Measurements from ENCODE around the gene DEPDC1B. TPM values are rescaled to one million over a fixed set of nuclear protein-coding genes. Genes with fewer than 3 reads are reported as not detected.
A peak's percentile ranks its signal among the peaks of the same experiment; 100 is the strongest.
"Not testable (repeated sequence)": the region's sequence is repeated elsewhere in the genome, so short reads cannot be mapped to it uniquely, and the experiment has no call there.

Gene DEPDC1B
- total RNA-seq, 1 experiment from 2014 or later = 63.1 TPM

DNA sequence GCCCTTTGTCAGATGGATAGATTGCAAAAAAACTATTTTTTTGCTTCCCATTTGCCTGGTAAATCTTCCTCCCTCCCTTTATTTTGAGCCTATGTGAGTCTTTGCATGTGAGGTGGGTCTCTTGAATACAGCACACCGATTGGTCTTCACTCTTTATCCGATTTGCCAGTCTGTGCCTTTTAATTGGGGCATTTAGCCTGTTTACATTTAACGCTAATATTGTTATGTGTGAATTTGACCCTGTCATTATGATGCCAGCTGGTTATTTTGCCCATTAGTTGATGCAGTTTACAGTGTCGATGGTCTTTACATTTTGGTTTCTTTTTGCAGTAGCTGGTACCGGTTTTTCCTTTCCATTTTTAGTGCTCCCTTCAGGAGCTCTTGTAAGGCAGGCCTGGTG, 13.0 kb upstream of the DEPDC1B start:
- Mint-ChIP-seq H3K4me1 (ENCODE audit: low read depth, unreplicated experiment) (peaks cover 10% of the 10 kb centered on the region), H3K27ac (ENCODE audit: unreplicated experiment) (no peak overlapping the region), H3K27me3 (ENCODE audit: unreplicated experiment) (no peaks in the 10 kb centered on the region), H3K36me3 (ENCODE audit: insufficient read depth, unreplicated experiment) (no peaks in the 10 kb centered on the region), H3K9me3 (ENCODE audit: low read depth, unreplicated experiment) (peaks cover 6% of the 10 kb centered on the region), H3K4me3 (ENCODE audit: low read depth, unreplicated experiment) (no peak overlapping the region)
- intact Hi-C loops (cut with micrococcal nuclease; ENCODE audit: unreplicated experiment) = loop anchor here (5.0 kb wide), 1 partner anchor 36 kb away; no protein-coding TSS in a partner anchor
- TF ChIP-seq, protein P1, sequence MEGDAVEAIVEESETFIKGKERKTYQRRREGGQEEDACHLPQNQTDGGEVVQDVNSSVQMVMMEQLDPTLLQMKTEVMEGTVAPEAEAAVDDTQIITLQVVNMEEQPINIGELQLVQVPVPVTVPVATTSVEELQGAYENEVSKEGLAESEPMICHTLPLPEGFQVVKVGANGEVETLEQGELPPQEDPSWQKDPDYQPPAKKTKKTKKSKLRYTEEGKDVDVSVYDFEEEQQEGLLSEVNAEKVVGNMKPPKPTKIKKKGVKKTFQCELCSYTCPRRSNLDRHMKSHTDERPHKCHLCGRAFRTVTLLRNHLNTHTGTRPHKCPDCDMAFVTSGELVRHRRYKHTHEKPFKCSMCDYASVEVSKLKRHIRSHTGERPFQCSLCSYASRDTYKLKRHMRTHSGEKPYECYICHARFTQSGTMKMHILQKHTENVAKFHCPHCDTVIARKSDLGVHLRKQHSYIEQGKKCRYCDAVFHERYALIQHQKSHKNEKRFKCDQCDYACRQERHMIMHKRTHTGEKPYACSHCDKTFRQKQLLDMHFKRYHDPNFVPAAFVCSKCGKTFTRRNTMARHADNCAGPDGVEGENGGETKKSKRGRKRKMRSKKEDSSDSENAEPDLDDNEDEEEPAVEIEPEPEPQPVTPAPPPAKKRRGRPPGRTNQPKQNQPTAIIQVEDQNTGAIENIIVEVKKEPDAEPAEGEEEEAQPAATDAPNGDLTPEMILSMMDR (IDR thresholded peaks at IDR 0.05; ENCODE audit: unreplicated experiment) = no peak
- BruUV-seq (replicated peaks) = no TSS peak
- no peak for DNase-seq
- CTCF ChIA-PET = no interaction called here

DNA sequence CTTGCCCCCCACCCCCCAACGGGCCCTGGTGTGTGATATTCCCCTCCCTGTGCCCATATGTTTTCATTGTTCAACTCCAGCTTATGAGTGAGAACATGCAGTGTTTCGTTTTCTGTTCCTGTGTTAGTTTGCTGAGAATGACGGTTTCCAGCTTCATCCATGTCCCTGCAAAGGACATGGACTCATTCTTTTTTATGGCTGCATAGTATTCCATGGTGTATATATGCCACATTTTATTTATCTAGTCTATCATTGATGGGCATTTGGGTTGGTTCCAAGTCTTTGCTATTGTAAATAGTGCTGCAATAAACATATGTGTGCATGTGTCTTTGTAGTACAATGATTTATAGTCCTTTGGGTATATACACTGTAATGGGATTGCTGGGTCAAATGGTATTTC, 11.9 kb upstream of the DEPDC1B start:
- not testable (repeated sequence) for H3K27me3 Mint-ChIP-seq (ENCODE audit: unreplicated experiment); H3K36me3 Mint-ChIP-seq (ENCODE audit: insufficient read depth, unreplicated experiment); BruUV-seq (replicated peaks); H3K4me3 Mint-ChIP-seq (ENCODE audit: low read depth, unreplicated experiment); DNase-seq; H3K4me1 Mint-ChIP-seq (ENCODE audit: low read depth, unreplicated experiment); H3K9me3 Mint-ChIP-seq (ENCODE audit: low read depth, unreplicated experiment); H3K27ac Mint-ChIP-seq (ENCODE audit: unreplicated experiment)
- CTCF ChIA-PET = interaction anchor here (0.6 to 0.7 kb wide), 2 partner anchors 1164 to 1206 kb away, joined by 3 read pairs; no protein-coding TSS in a partner anchor
- intact Hi-C loops (cut with micrococcal nuclease; ENCODE audit: unreplicated experiment) = loop anchor here (5.0 kb wide), 1 partner anchor 35 kb away; no protein-coding TSS in a partner anchor

DNA sequence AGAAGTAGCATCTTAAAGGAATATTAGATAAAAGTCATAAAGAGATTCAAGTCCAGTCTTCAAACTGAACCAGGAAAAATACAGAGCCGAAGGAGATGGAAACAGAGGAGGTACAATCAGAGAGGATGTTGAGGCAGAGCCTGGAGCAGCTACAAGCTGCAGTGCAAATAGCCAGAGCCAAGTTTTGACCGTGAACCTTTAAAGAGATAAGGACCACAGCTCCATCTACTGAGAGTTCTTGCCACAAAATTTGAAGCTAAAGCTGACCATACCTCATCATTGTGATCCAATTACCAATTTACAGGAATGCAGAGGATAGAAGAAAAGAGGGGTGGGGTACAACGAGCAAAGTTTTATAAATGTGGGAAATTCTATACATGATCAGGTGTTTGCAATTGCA, 10.4 kb upstream of the DEPDC1B start:
- Mint-ChIP-seq H3K4me1 (ENCODE audit: low read depth, unreplicated experiment) (peaks cover 13% of the 10 kb centered on the region), H3K27ac (ENCODE audit: unreplicated experiment) (no peak overlapping the region), H3K36me3 (ENCODE audit: insufficient read depth, unreplicated experiment) (no peaks in the 10 kb centered on the region), H3K9me3 (ENCODE audit: low read depth, unreplicated experiment) (peaks cover 4% of the 10 kb centered on the region), H3K27me3 (ENCODE audit: unreplicated experiment) (no peaks in the 10 kb centered on the region), H3K4me3 (ENCODE audit: low read depth, unreplicated experiment) (no peak overlapping the region)
- intact Hi-C loops (cut with micrococcal nuclease; ENCODE audit: unreplicated experiment) = loop anchor here (5.0 kb wide), 1 partner anchor 33 kb away; no protein-coding TSS in a partner anchor
- BruUV-seq (replicated peaks) = no TSS peak
- CTCF ChIA-PET = interaction anchor here (1.0 to 1.5 kb wide), 4 partner anchors 9 to 61 kb away, joined by 3 to 8 read pairs (median 4); partner anchors contain the start of gene DEPDC1B
- TF ChIP-seq, protein P1 (IDR thresholded peaks at IDR 0.05; ENCODE audit: unreplicated experiment) = no peak
- DNase-seq = no peak

DNA sequence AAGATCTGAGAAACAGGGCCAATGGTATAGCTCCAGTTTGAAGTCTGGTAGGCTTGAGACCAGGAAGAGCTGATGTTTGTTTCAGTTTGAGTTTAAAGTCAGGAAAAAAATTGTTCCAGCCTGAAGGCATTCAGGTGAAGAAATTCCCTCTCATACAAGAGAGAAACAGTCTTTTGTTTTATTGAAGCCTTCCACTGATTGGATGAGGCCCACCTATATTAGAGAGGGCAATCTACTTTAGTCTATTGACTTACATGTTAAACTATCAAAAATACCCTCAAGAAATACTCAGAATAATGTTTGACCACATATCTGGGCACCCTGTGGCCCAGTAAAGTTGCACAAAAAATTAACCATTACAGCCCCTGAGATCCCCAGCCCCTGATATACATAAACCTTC, 5.2 kb upstream of the DEPDC1B start:
- Mint-ChIP-seq H3K4me1 (ENCODE audit: low read depth, unreplicated experiment) (peaks cover 53% of the 10 kb centered on the region), H3K4me3 (ENCODE audit: low read depth, unreplicated experiment) (no peak overlapping the region), H3K36me3 (ENCODE audit: insufficient read depth, unreplicated experiment) (peaks cover 16% of the 10 kb centered on the region), H3K27ac (ENCODE audit: unreplicated experiment) (peak overlapping the region; percentile 77), H3K27me3 (ENCODE audit: unreplicated experiment) (no peaks in the 10 kb centered on the region), H3K9me3 (ENCODE audit: low read depth, unreplicated experiment) (no peaks in the 10 kb centered on the region)
- no peak for DNase-seq
- CTCF ChIA-PET = interaction anchor here (1.3 kb wide), 1 partner anchor 20 kb away, joined by 4 read pairs; no protein-coding TSS in a partner anchor
- intact Hi-C loops (cut with micrococcal nuclease; ENCODE audit: unreplicated experiment) = no loop called here
- TF ChIP-seq, protein P1 (IDR thresholded peaks at IDR 0.05; ENCODE audit: unreplicated experiment) = no peak
- no TSS peak for BruUV-seq (replicated peaks)

DNA sequence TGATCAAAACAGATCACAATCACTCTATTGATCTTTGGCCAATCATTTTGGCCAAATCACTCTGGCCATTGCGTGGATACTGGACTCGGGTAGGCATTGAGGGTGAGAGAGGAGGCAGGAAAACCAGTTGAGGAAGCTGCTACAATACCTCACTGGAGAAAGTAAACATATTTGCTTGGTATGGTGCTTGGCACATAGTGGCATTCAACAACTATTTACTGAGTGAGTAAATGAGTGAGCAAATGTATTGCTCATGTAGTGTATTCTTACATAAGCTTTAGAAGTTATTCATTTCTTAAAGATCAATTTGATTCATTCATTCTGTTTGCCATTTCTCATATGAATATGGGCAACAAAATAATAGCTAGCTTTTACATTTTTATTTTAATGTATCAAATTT, 4.0 kb upstream of the DEPDC1B start:
- Mint-ChIP-seq H3K4me3 (ENCODE audit: low read depth, unreplicated experiment) (peak overlapping the region; percentile 19), H3K27ac (ENCODE audit: unreplicated experiment) (peak overlapping the region; percentile 77), H3K27me3 (ENCODE audit: unreplicated experiment) (no peaks in the 10 kb centered on the region), H3K36me3 (ENCODE audit: insufficient read depth, unreplicated experiment) (peaks cover 28% of the 10 kb centered on the region), H3K9me3 (ENCODE audit: low read depth, unreplicated experiment) (no peaks in the 10 kb centered on the region), H3K4me1 (ENCODE audit: low read depth, unreplicated experiment) (peaks cover 49% of the 10 kb centered on the region)
- TF ChIP-seq, protein P1 (IDR thresholded peaks at IDR 0.05; ENCODE audit: unreplicated experiment) = no peak
- BruUV-seq (replicated peaks) = no TSS peak
- CTCF ChIA-PET = interaction anchor here (1.0 to 1.4 kb wide), 4 partner anchors 16 to 140 kb away, joined by 3 to 4 read pairs (median 4); partner anchors contain the start of gene ELOVL7
- DNase-seq = peak; percentile 41
- intact Hi-C loops (cut with micrococcal nuclease; ENCODE audit: unreplicated experiment) = no loop called here
